Activated CD4-positive, alpha-beta T cell treated with anti-CD3 and anti-CD28 coated beads, Interleukin-2, amount 10 ng/mL, durations not matched to agents 7 days and 5 days (primary cell): Measurements from ENCODE around the gene LAMTOR4. TPM values are rescaled to one million over a fixed set of nuclear protein-coding genes. Genes with fewer than 3 reads are reported as not detected.
A peak's percentile ranks its signal among the peaks of the same experiment; 100 is the strongest.
"Not testable (repeated sequence)": the region's sequence is repeated elsewhere in the genome, so short reads cannot be mapped to it uniquely, and the experiment has no call there.

Source experiments
- CTCF ChIA-PET: fragments of 350-600 bp; sonication (Branson Sonifier 250); formaldehyde crosslinking; loops from one replicate; lab custom pipeline; 2021; ENCODE audit warnings: antibody characterized with exemption; lab: Charles Lee
- POLR2A ChIA-PET: fragments of 350-600 bp; sonication (Branson Sonifier 250); formaldehyde crosslinking; loops from one replicate; lab custom pipeline; 2021; ENCODE audit warnings: antibody characterized with exemption; lab: Charles Lee
- DNase-seq: peaks from one replicate; pipeline ENCODE4 v3.0.0-alpha.2; 2020
- H3K27ac Mint-ChIP-seq: one replicate; pipeline ENCODE4 v1.8.0; 2021; ENCODE audit warnings: mild to moderate bottlenecking, moderate library complexity, mixed read lengths
- H3K27me3 Mint-ChIP-seq: one replicate; pipeline ENCODE4 v1.8.0; 2021; ENCODE audit warnings: mixed read lengths
- H3K36me3 Mint-ChIP-seq: one replicate; pipeline ENCODE4 v1.8.0; 2021; ENCODE audit warnings: low read depth, mixed read lengths
- H3K4me1 Mint-ChIP-seq: one replicate; pipeline ENCODE4 v1.8.0; 2021; ENCODE audit warnings: mixed read lengths
- H3K4me3 Mint-ChIP-seq: one replicate; pipeline ENCODE4 v1.8.0; 2021; ENCODE audit warnings: mild to moderate bottlenecking, moderate library complexity, mixed read lengths
- H3K9me3 Mint-ChIP-seq: one replicate; pipeline ENCODE4 v1.8.0; 2021; ENCODE audit warnings: mixed read lengths
- total RNA-seq, 2 experiments: library from RNA; stranded (reverse); gene quantifications; one replicate each; pipeline ENCODE4 v1.2.3, GENCODE V29; 2021

Gene LAMTOR4
- total RNA-seq, 2 experiments from 2014 or later = 124 to 172 TPM

DNA sequence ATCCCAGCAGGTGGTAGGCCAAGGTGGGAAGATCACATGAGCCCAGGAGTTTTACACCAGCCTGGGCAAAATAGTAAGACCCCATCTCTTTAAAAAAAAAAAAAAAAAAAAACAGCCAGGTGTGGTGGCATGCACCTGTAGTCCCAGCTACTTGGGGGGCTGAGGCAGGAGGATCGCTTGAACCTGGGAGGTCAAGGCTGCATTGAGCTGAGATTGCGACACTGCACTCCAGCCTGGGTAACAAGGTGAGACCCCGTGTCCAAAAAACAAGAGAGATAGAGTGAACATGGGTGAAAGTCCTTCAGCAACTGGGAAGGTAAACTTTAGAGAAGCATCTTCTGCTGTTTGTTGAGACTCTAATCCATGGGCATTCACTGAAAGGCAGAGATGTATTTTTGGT is 6.3 kb upstream of the LAMTOR4 start:
- H3K36me3 Mint-ChIP-seq = no peaks in the 10 kb centered on the region
- no peak overlapping the region for H3K4me3 Mint-ChIP-seq
- no peak overlapping the region for H3K27ac Mint-ChIP-seq
- no peak for DNase-seq
- peaks cover 16% of the 10 kb centered on the region for H3K4me1 Mint-ChIP-seq
- no peaks in the 10 kb centered on the region for H3K27me3 Mint-ChIP-seq
- ChIA-PET POLR2A (no interaction called here), CTCF (interaction anchor here (1.0 to 3.0 kb wide), 3 partner anchors 10 to 22 kb away, joined by 3 to 15 read pairs (median 5); no protein-coding TSS in a partner anchor)
- no peaks in the 10 kb centered on the region for H3K9me3 Mint-ChIP-seq

- ChIA-PET CTCF (interaction anchor here (1.1 to 3.5 kb wide), 3 partner anchors 12 to 15 kb away, joined by 4 to 17 read pairs (median 10); no protein-coding TSS in a partner anchor), POLR2A (interaction anchor here (0.7 kb wide), 1 partner anchor 11 kb away, joined by 3 read pairs; no protein-coding TSS in a partner anchor)
- H3K4me3 Mint-ChIP-seq = not testable (repeated sequence)
Measured at GRCh38 chr7:100146350-100146749, 2.4 kb upstream of the LAMTOR4 start.

DNA sequence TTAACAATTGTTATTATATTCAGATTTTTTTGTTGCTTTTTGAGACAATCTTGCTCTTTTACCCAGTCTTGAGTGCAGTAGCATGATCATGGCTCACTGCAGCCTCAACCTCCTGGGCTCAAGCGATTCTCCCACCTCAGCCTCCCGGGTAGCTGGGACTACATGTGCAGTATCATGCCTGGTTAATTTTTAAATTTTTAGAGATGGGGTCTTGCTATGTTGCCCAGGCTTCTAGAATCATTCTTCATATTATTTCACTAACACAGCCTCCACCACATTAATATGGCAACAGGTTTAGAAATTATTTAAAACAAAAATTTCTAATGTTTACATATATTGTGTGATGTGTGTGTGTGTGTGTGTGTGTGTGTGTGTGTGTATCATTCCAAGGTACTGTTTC is 1.4 kb upstream of the LAMTOR4 start:
- peaks cover 30% of the 10 kb centered on the region for H3K4me1 Mint-ChIP-seq
- no peak for DNase-seq
- H3K4me3 Mint-ChIP-seq = no peak overlapping the region
- CTCF ChIA-PET = interaction anchor here (1.1 to 3.5 kb wide), 3 partner anchors 11 to 17 kb away, joined by 4 to 17 read pairs (median 9); no protein-coding TSS in a partner anchor
- H3K36me3 Mint-ChIP-seq = peaks cover 18% of the 10 kb centered on the region
- no peak overlapping the region for H3K27ac Mint-ChIP-seq
- no peaks in the 10 kb centered on the region for H3K9me3 Mint-ChIP-seq
- POLR2A ChIA-PET = no interaction called here
- H3K27me3 Mint-ChIP-seq = no peaks in the 10 kb centered on the region

More at GRCh38 chr7:100146350-100146749, 2.4 kb upstream of the LAMTOR4 start:
- not testable (repeated sequence) for H3K27me3 Mint-ChIP-seq, H3K27ac Mint-ChIP-seq, DNase-seq, H3K9me3 Mint-ChIP-seq
- H3K36me3 Mint-ChIP-seq = peaks cover 12% of the 10 kb centered on the region
- peaks cover 25% of the 10 kb centered on the region for H3K4me1 Mint-ChIP-seq

- Mint-ChIP-seq H3K27me3 (no peaks in the 10 kb centered on the region), H3K36me3 (peaks cover 22% of the 10 kb centered on the region), H3K4me1 (peaks cover 36% of the 10 kb centered on the region), H3K9me3 (no peaks in the 10 kb centered on the region), H3K27ac (peak overlapping the region; percentile 88), H3K4me3 (peak overlapping the region; percentile 97)
- no peak for DNase-seq
- ChIA-PET CTCF (interaction anchor here (0.6 to 3.5 kb wide), 8 partner anchors 9 to 281 kb away, joined by 3 to 17 read pairs (median 4); partner anchors contain the start of genes MBLAC1, MEPCE and ZCWPW1), POLR2A (interaction anchor here (0.9 to 1.0 kb wide), 3 partner anchors 14 to 25 kb away, joined by 3 to 4 read pairs (median 3); no protein-coding TSS in a partner anchor)
Measured at GRCh38 chr7:100148225-100148558, 526 bp upstream of the LAMTOR4 start.

DNA sequence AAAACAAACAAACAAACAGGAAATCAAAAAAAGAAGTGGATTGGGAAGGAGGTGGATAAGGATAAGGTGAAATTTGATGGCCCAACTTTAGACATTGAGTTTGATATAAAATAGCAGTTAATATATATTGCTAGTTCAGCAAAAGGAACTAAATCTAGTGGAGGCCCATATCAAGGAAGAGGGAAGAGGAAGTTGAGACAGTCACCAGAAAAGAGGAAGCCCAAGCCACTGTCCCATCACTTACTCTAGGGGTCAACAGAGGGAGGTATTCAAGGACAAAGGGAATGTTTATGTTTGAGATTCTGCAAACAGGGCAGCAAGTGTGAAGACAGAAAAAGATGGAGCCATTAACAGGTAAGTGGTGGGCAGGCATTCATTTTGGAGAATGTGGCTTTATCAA is 3.7 kb downstream of the LAMTOR4 start:
- no peak for DNase-seq
- H3K27me3 Mint-ChIP-seq = no peaks in the 10 kb centered on the region
- peaks cover 51% of the 10 kb centered on the region for H3K36me3 Mint-ChIP-seq
- H3K4me3 Mint-ChIP-seq = no peak overlapping the region
- peaks cover 70% of the 10 kb centered on the region for H3K4me1 Mint-ChIP-seq
- ChIA-PET POLR2A (no interaction called here), CTCF (interaction anchor here (0.6 kb wide), 1 partner anchor 920 kb away, joined by 3 read pairs; no protein-coding TSS in a partner anchor)
- peak overlapping the region; percentile 43 for H3K27ac Mint-ChIP-seq
- no peaks in the 10 kb centered on the region for H3K9me3 Mint-ChIP-seq

- ChIA-PET CTCF (interaction anchor here (1.9 kb wide), 1 partner anchor 20 kb away, joined by 4 read pairs; no protein-coding TSS in a partner anchor), POLR2A (no interaction called here)
- DNase-seq = no peak
- no peak overlapping the region for H3K27ac Mint-ChIP-seq
- no peaks in the 10 kb centered on the region for H3K9me3 Mint-ChIP-seq
- H3K4me1 Mint-ChIP-seq = peaks cover 71% of the 10 kb centered on the region
- peaks cover 55% of the 10 kb centered on the region for H3K36me3 Mint-ChIP-seq
- H3K4me3 Mint-ChIP-seq = no peak overlapping the region
- no peaks in the 10 kb centered on the region for H3K27me3 Mint-ChIP-seq
Measured at GRCh38 chr7:100152937-100153666, 4.4 kb downstream of the LAMTOR4 start.

DNA sequence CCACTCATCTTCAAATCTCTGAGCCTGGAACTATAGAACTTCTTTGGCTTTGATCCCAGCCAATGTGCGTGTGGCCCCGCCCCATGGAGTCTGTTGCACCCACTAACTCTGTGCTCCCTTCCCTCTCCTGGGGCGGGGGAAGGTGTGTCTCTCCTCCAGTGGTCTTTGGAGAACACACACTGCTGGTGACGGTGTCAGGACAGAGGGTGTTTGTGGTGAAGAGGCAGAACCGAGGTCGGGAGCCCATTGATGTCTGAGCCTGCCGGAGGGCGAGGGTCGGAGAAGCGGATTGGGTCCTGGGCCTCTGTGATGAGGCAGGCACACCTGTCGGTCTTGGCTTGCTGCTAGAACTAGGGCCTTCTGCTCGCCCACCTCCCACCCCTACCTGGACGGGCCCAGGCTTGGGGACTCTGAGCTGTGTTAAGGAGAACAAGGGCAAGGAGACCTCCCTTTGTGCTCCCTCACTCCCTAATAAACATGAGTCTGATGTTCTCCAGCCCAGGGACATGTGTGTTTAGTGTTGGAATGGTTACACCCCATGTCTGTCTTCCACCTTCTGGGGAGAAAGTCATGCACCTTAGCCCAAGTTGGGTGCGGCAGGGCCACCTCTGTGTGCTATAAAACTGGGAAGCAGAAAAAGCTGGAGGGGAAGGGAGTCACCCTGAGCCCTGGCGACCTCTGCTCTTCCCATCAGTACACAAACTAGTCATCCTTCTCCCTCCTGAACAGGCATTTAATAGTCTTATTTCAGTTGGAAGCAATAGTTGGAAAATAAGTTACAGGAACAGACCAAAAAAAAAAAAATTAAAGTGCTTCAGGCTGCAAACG is 5.2 kb downstream of the LAMTOR4 start:
- H3K4me1 Mint-ChIP-seq = peaks cover 66% of the 10 kb centered on the region
- H3K36me3 Mint-ChIP-seq = peaks cover 53% of the 10 kb centered on the region
- DNase-seq = no peak
- POLR2A ChIA-PET = no interaction called here
- H3K9me3 Mint-ChIP-seq = no peaks in the 10 kb centered on the region
- no peak overlapping the region for H3K27ac Mint-ChIP-seq
- H3K27me3 Mint-ChIP-seq = no peaks in the 10 kb centered on the region
- CTCF ChIA-PET = interaction anchor here (1.0 to 1.9 kb wide), 2 partner anchors 12 to 21 kb away, joined by 3 to 4 read pairs; no protein-coding TSS in a partner anchor
- H3K4me3 Mint-ChIP-seq = no peak overlapping the region

DNA sequence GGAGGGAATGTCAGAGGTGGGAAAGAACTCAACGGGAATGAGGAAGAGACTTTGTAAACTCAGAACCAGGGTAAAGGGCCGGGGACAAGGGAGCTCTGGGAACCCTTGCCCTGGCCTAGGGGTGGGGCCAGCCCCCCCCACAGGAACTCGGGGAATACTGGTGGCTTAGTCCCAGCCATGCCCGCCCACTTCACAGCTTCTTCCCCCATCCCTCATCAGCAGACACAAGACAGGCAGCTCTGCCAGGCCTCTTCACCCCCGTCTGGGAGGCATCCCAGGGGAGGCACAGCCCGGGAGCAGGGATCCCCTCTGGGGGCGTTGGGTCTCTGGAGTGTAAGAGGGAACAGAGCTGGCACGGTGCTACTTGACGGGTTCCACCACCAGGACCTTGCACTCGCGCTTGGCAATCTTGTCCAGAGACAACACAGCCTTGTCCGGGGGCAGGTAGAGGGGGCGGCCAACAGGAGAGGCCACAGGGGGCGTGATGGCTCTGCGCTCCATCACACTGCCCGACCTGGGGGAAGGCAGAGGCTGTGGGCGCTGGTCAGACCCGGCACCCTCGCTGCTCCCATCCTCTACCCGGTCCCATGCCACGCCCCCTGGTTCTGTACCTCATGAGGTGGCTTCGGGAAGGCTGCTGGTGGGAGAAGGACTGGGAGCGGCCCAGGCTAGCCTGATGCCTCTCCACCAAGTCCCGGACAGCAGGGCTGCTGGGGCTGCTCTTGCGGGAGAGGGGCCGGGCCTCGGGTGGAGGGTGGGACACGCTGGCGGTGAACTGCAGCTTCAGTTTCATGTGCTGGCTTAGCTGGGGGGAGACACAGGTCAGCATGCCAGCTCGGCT is 6.2 kb downstream of the LAMTOR4 start:
- no peaks in the 10 kb centered on the region for H3K9me3 Mint-ChIP-seq
- no peaks in the 10 kb centered on the region for H3K27me3 Mint-ChIP-seq
- peaks cover 72% of the 10 kb centered on the region for H3K4me1 Mint-ChIP-seq
- ChIA-PET POLR2A (no interaction called here), CTCF (interaction anchor here (1.0 to 1.9 kb wide), 3 partner anchors 11 to 63 kb away, joined by 3 to 4 read pairs (median 3); no protein-coding TSS in a partner anchor)
- H3K36me3 Mint-ChIP-seq = peaks cover 55% of the 10 kb centered on the region
- H3K4me3 Mint-ChIP-seq = no peak overlapping the region
- no peak for DNase-seq
- no peak overlapping the region for H3K27ac Mint-ChIP-seq

DNA sequence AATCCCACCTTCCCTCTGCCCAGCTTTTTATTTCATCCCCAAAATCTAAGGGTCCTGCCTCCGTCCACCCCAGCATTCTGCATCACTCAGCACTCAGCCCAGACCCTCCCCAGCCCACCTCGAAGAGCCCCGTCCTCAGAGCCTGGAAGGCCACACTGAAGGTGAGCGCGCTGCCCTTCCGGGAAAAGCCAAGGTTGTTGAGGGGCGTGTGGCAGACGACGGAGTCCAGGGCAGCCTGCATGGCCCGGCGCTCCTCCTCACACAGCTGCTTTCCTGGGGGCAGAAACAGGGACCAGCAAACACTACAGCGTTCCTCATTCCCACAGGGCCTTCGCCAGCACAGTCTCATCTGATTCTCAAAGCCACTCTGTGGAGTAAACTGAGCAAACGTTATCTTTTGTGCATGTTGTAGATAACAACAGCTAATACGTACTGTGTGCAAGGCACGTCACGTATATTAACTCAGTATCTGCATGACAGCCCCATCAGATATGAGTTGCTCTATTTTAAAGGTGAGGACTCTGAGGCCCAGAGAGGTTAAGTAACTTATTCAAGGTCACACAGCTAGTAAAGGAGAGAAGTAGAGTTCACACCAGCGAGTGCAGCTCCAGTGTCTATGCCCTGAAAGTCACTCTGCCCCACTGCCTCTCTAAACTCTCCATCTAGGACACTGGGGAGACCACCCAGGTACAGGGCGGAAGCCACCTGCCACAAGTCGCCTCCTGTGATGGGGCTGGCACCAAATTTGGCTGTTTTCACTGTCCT is 7.0 kb downstream of the LAMTOR4 start:
- Mint-ChIP-seq H3K4me3 (no peak overlapping the region), H3K27ac (no peak overlapping the region), H3K27me3 (no peaks in the 10 kb centered on the region), H3K9me3 (no peaks in the 10 kb centered on the region), H3K36me3 (peaks cover 48% of the 10 kb centered on the region), H3K4me1 (peaks cover 65% of the 10 kb centered on the region)
- DNase-seq = no peak
- POLR2A ChIA-PET = interaction anchor here (0.6 kb wide), 1 partner anchor 27 kb away, joined by 4 read pairs; no protein-coding TSS in a partner anchor
- CTCF ChIA-PET = interaction anchor here (1.1 kb wide), 1 partner anchor 62 kb away, joined by 3 read pairs; no protein-coding TSS in a partner anchor

GRCh38 chr7:100156331-100157068 is 7.8 kb downstream of the LAMTOR4 start:
- H3K36me3 Mint-ChIP-seq = peaks cover 46% of the 10 kb centered on the region
- H3K27me3 Mint-ChIP-seq = no peaks in the 10 kb centered on the region
- H3K27ac Mint-ChIP-seq = peak overlapping the region; percentile 36
- DNase-seq = no peak
- H3K4me3 Mint-ChIP-seq = peak overlapping the region; percentile 87
- ChIA-PET CTCF (interaction anchor here (0.8 to 1.0 kb wide), 3 partner anchors 10 to 34 kb away, joined by 3 read pairs; partner anchors contain the start of gene GAL3ST4), POLR2A (interaction anchor here (0.5 to 1.0 kb wide), 3 partner anchors 9 to 26 kb away, joined by 3 to 4 read pairs (median 4); no protein-coding TSS in a partner anchor)
- H3K9me3 Mint-ChIP-seq = no peaks in the 10 kb centered on the region
- peaks cover 67% of the 10 kb centered on the region for H3K4me1 Mint-ChIP-seq

DNA sequence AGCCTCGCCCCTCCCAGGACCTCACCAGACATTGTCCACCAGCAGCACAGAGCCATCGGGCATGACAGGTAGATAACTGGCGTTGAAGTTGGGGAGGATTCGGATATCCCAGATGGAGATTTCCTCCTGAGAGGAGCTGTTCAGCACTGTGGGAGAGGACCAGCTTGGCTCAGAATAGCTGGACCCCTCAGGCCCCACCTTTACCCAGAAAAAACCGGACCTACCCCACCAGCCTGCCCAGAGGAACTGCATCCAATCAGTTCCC is 8.3 kb downstream of the LAMTOR4 start:
- H3K27me3 Mint-ChIP-seq = no peaks in the 10 kb centered on the region
- DNase-seq = no peak
- peaks cover 43% of the 10 kb centered on the region for H3K36me3 Mint-ChIP-seq
- no peaks in the 10 kb centered on the region for H3K9me3 Mint-ChIP-seq
- POLR2A ChIA-PET = interaction anchor here (1.0 kb wide), 1 partner anchor 10 kb away, joined by 3 read pairs; no protein-coding TSS in a partner anchor
- H3K4me3 Mint-ChIP-seq = peak overlapping the region; percentile 87
- peaks cover 67% of the 10 kb centered on the region for H3K4me1 Mint-ChIP-seq
- CTCF ChIA-PET = interaction anchor here (0.8 to 1.0 kb wide), 3 partner anchors 9 to 33 kb away, joined by 3 read pairs; partner anchors contain the start of gene GAL3ST4
- H3K27ac Mint-ChIP-seq = peak overlapping the region; percentile 36
